GM23338 (cell line): ENCODE measurements around the gene PRMT3. TPM values are rescaled to one million over a fixed set of nuclear protein-coding genes. Genes with fewer than 3 reads are reported as not detected.

Experiments used
- ATAC-seq: fragments of 200-7000 bp; cut with Tn5 transposase; 3 replicates; pipeline ENCODE4 v1.9.1; 2020
- DNase-seq: peaks from one replicate; pipeline ENCODE4 v3.0.0-alpha.2; 2015; ENCODE audit warnings: low spot score
- H2AFZ ChIP-seq: fragments of 200-600 bp; sonication (generic); 2 replicates; pipeline ENCODE4 v1.8.0; 2016; ENCODE audit warnings: antibody characterized with exemption, mild to moderate bottlenecking, moderate library complexity
- H3F3A ChIP-seq: fragments of 200-600 bp; sonication (generic); replicated peaks from 2 replicates; pipeline ENCODE4 v1.8.0; 2017; ENCODE audit warnings: antibody characterized with exemption, mixed run types, low read depth
- H3K27ac ChIP-seq: fragments of 200-600 bp; sonication (generic); 2 replicates; pipeline ENCODE4 v1.6.1; 2016; ENCODE audit warnings: low read depth
- H3K27me3 ChIP-seq: fragments of 200-600 bp; sonication (generic); 2 replicates; pipeline ENCODE4 v1.8.0; 2016; ENCODE audit warnings: mild to moderate bottlenecking, mixed run types, moderate library complexity; ENCODE audit not compliant: insufficient read depth
- H3K36me3 ChIP-seq: fragments of 200-600 bp; sonication (generic); 2 replicates; pipeline ENCODE4 v1.8.0; 2016; ENCODE audit warnings: mild to moderate bottlenecking; ENCODE audit not compliant: insufficient read depth
- H3K4me1 ChIP-seq: fragments of 200-600 bp; sonication (generic); 2 replicates; pipeline ENCODE4 v1.8.0; 2016; ENCODE audit warnings: mild to moderate bottlenecking, moderate library complexity; ENCODE audit not compliant: insufficient read depth
- H3K4me2 ChIP-seq: fragments of 200-600 bp; sonication (generic); 2 replicates; pipeline ENCODE4 v1.7.1; 2017; ENCODE audit warnings: mixed run types
- H3K4me3 ChIP-seq: fragments of 200-600 bp; sonication (generic); 2 replicates; pipeline ENCODE4 v1.6.1; 2016; ENCODE audit warnings: mixed run types
- H3K79me2 ChIP-seq: fragments of 200-600 bp; sonication (generic); replicated peaks from 2 replicates; pipeline ENCODE4 v1.8.0; 2017; ENCODE audit warnings: mild to moderate bottlenecking; ENCODE audit not compliant: insufficient read depth
- H3K9me2 ChIP-seq: fragments of 200-600 bp; sonication (generic); 2 replicates; pipeline ENCODE4 v1.8.0; 2017; ENCODE audit not compliant: insufficient read depth
- H4K20me1 ChIP-seq: fragments of 200-600 bp; sonication (generic); replicated peaks from 2 replicates; pipeline ENCODE4 v1.8.0; 2017; ENCODE audit warnings: mild to moderate bottlenecking; ENCODE audit not compliant: insufficient read depth
- H3K27ac Mint-ChIP-seq: 2 replicates; pipeline ENCODE4 v1.8.0; 2020; ENCODE audit warnings: inconsistent platforms, mild to moderate bottlenecking, moderate library complexity, mixed read lengths
- H3K27me3 Mint-ChIP-seq: 3 replicates; pipeline ENCODE4 v1.8.0; 2022; ENCODE audit warnings: low read depth, mild to moderate bottlenecking, moderate library complexity, mixed read lengths, inconsistent platforms; ENCODE audit not compliant: insufficient read depth, poor library complexity
- H3K36me3 Mint-ChIP-seq: 3 replicates; pipeline ENCODE4 v1.8.0; 2021; ENCODE audit warnings: low read depth, mild to moderate bottlenecking, inconsistent platforms, moderate library complexity, mixed read lengths
- H3K4me1 Mint-ChIP-seq: 3 replicates; pipeline ENCODE4 v1.8.0; 2020; ENCODE audit warnings: mild to moderate bottlenecking, inconsistent platforms, mixed read lengths
- H3K4me3 Mint-ChIP-seq: 3 replicates; pipeline ENCODE4 v1.8.0; 2021; ENCODE audit warnings: moderate library complexity, mild to moderate bottlenecking, inconsistent platforms, mixed read lengths
- H3K9me3 Mint-ChIP-seq: 3 replicates; pipeline ENCODE4 v1.8.0; 2020; ENCODE audit warnings: moderate library complexity, mild to moderate bottlenecking, inconsistent platforms, mixed read lengths
- EZH2phosphoT487 ChIP-seq: fragments of 200-600 bp; sonication (generic); IDR thresholded peaks from one replicate; pipeline ENCODE4 v1.8.1; 2018; ENCODE audit warnings: antibody characterized with exemption; ENCODE audit not compliant: unreplicated experiment
- JUNB ChIP-seq: IDR thresholded peaks from one replicate; pipeline ENCODE4 v1.6.1; 2016; ENCODE audit warnings: antibody characterized with exemption; ENCODE audit not compliant: unreplicated experiment
- POLR2AphosphoS5 ChIP-seq: IDR thresholded peaks from 2 replicates; pipeline ENCODE4 v1.6.1; 2016; ENCODE audit warnings: antibody characterized with exemption, low read depth
- ZNF114 ChIP-seq: fragments of 250-450 bp; sonication (Bioruptor Pico); IDR thresholded peaks from 2 replicates; pipeline ENCODE4 v1.5.0; 2020; ENCODE audit warnings: mild to moderate bottlenecking, moderate library complexity
- polyA plus RNA-seq: library from polyadenylated mRNA; unstranded; fragments of >200 nt; fragmentation: Nextera tagmentation; extraction: Ambion mirVana; gene quantifications from 2 replicates; pipeline ENCODE4 v1.2.1, GENCODE V29; 2016
- total RNA-seq: library from RNA; depleted of rRNA; stranded (reverse); fragments of >200 nt; shearing (Covaris generic); gene quantifications from 2 replicates; pipeline ENCODE4 v1.2.3, GENCODE V29; 2014
- TF ChIP-seq, protein P1 (sequence below): IDR thresholded peaks from 2 replicates; pipeline ENCODE4 v1.6.1; 2016; ENCODE audit warnings: antibody characterized with exemption
- TF ChIP-seq, protein P2 (sequence below): fragments of 250-450 bp; sonication (Bioruptor Pico); IDR thresholded peaks from 2 replicates; pipeline ENCODE4 v1.5.0; 2020; ENCODE audit warnings: mild to moderate bottlenecking, moderate library complexity
- TF ChIP-seq, protein P3 (sequence below), 2 experiments: fragments of 200-600 bp in 1 of 2; sonication (generic) in 1 of 2; conservative IDR thresholded peaks; 2 replicates each; pipeline versions ENCODE4 v1.5.1 to v1.6.1; 2016 to 2017; ENCODE audit warnings: antibody characterized with exemption in 2 of 2, low read depth in 2 of 2, mild to moderate bottlenecking in 2 of 2, moderate library complexity in 1 of 2
- TF ChIP-seq, protein P4 (sequence below): IDR thresholded peaks from one replicate; pipeline ENCODE4 v1.6.1; 2018; ENCODE audit warnings: antibody characterized with exemption; ENCODE audit not compliant: unreplicated experiment

PRMT3 gene
- total and polyA plus RNA-seq, 2 experiments from 2014 or later, result 19.0 to 35.0 TPM

DNA sequence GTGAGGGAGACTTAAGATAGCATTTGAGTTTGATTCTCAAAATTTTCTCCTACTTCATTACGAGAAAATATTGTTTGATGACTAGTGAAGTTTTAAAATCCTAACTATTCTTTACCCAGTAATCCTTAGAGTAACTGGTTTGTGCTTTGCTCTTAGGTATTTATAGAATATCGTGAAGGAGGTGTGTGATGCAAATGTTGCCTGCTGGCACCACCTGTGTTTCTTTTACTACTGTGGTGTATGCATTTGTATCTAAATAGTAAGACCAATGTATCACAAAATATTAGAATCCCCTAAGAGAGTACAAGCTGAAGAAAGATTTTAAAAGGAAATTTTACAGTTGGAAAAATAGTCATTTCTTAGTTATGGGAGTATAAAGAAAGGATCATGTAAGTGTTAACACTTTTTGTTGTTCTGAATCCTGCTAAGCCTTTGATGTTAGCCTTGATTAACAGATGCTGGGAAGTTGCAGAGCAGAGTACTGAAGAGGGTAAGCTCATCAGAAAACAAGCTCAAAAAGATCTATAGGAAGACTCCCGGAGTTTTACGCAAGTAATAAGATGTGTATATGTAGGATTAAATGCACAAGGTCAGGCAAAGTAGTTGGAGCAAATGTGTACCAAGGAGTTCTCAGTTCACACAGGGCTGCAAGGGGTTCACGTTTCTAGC, 109.7 kb downstream of the PRMT3 start:
- no peaks in the 10 kb centered on the region for H3K27me3 ChIP-seq
- H4K20me1 ChIP-seq, result no peaks in the 10 kb centered on the region
- H3F3A ChIP-seq, result no peaks in the 10 kb centered on the region
- H3K36me3 ChIP-seq, result no peaks in the 10 kb centered on the region; the same call in 1 of the 2 replicates
- no peak overlapping the region for H3K4me3 ChIP-seq
- TF ChIP-seq ZNF114 (CRISPR knock-in tag) (no peak), POLR2AphosphoS5 (no peak)
- DNase-seq (peak; percentile 27), ATAC-seq (peak; percentile 82)
- no peak overlapping the region; the same call in 1 of the 2 replicates for H3K27ac ChIP-seq
- peak overlapping the region; percentile 45 for H3K4me2 ChIP-seq
- Mint-ChIP-seq H3K27me3 (no peaks in the 10 kb centered on the region), H3K4me3 (peak overlapping the region; percentile 31; the same call in 1 of the 3 replicates), H3K27ac (peak overlapping the region; percentile 59), H3K9me3 (no peaks in the 10 kb centered on the region), H3K4me1 (peaks cover 23% of the 10 kb centered on the region), H3K36me3 (peaks cover 11% of the 10 kb centered on the region)
- no peak overlapping the region for H2AFZ ChIP-seq
- H3K79me2 ChIP-seq, result no peaks in the 10 kb centered on the region
- H3K9me2 ChIP-seq, result no peaks in the 10 kb centered on the region
- H3K4me1 ChIP-seq, result peaks cover 17% of the 10 kb centered on the region

- no peak overlapping the region for H3K27ac Mint-ChIP-seq
- no peak overlapping the region for H3K27ac ChIP-seq
- H3F3A ChIP-seq, result no peaks in the 10 kb centered on the region
- no peaks in the 10 kb centered on the region for H3K79me2 ChIP-seq
- H4K20me1 ChIP-seq, result no peaks in the 10 kb centered on the region
- H3K36me3 ChIP-seq, result no peaks in the 10 kb centered on the region
- no peaks in the 10 kb centered on the region for H3K27me3 ChIP-seq
- no peaks in the 10 kb centered on the region for H3K27me3 Mint-ChIP-seq
- H3K4me3 Mint-ChIP-seq, result no peak overlapping the region
- H3K9me2 ChIP-seq, result no peaks in the 10 kb centered on the region
- H2AFZ ChIP-seq, result no peak overlapping the region
- no peak overlapping the region for H3K4me3 ChIP-seq
- H3K4me1 ChIP-seq, result peaks cover 17% of the 10 kb centered on the region
- ATAC-seq (no peak), DNase-seq (no peak)
- no peak overlapping the region for H3K4me2 ChIP-seq
- H3K9me3 Mint-ChIP-seq, result no peaks in the 10 kb centered on the region
- peaks cover 28% of the 10 kb centered on the region for H3K4me1 Mint-ChIP-seq
- peaks cover 3% of the 10 kb centered on the region; the same call in 1 of the 3 replicates for H3K36me3 Mint-ChIP-seq
- TF ChIP-seq, protein P1, sequence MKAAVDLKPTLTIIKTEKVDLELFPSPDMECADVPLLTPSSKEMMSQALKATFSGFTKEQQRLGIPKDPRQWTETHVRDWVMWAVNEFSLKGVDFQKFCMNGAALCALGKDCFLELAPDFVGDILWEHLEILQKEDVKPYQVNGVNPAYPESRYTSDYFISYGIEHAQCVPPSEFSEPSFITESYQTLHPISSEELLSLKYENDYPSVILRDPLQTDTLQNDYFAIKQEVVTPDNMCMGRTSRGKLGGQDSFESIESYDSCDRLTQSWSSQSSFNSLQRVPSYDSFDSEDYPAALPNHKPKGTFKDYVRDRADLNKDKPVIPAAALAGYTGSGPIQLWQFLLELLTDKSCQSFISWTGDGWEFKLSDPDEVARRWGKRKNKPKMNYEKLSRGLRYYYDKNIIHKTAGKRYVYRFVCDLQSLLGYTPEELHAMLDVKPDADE, result no peak
- TF ChIP-seq EZH2phosphoT487 (no peak), JUNB (no peak), POLR2AphosphoS5 (no peak)
- TF ChIP-seq, protein P2, sequence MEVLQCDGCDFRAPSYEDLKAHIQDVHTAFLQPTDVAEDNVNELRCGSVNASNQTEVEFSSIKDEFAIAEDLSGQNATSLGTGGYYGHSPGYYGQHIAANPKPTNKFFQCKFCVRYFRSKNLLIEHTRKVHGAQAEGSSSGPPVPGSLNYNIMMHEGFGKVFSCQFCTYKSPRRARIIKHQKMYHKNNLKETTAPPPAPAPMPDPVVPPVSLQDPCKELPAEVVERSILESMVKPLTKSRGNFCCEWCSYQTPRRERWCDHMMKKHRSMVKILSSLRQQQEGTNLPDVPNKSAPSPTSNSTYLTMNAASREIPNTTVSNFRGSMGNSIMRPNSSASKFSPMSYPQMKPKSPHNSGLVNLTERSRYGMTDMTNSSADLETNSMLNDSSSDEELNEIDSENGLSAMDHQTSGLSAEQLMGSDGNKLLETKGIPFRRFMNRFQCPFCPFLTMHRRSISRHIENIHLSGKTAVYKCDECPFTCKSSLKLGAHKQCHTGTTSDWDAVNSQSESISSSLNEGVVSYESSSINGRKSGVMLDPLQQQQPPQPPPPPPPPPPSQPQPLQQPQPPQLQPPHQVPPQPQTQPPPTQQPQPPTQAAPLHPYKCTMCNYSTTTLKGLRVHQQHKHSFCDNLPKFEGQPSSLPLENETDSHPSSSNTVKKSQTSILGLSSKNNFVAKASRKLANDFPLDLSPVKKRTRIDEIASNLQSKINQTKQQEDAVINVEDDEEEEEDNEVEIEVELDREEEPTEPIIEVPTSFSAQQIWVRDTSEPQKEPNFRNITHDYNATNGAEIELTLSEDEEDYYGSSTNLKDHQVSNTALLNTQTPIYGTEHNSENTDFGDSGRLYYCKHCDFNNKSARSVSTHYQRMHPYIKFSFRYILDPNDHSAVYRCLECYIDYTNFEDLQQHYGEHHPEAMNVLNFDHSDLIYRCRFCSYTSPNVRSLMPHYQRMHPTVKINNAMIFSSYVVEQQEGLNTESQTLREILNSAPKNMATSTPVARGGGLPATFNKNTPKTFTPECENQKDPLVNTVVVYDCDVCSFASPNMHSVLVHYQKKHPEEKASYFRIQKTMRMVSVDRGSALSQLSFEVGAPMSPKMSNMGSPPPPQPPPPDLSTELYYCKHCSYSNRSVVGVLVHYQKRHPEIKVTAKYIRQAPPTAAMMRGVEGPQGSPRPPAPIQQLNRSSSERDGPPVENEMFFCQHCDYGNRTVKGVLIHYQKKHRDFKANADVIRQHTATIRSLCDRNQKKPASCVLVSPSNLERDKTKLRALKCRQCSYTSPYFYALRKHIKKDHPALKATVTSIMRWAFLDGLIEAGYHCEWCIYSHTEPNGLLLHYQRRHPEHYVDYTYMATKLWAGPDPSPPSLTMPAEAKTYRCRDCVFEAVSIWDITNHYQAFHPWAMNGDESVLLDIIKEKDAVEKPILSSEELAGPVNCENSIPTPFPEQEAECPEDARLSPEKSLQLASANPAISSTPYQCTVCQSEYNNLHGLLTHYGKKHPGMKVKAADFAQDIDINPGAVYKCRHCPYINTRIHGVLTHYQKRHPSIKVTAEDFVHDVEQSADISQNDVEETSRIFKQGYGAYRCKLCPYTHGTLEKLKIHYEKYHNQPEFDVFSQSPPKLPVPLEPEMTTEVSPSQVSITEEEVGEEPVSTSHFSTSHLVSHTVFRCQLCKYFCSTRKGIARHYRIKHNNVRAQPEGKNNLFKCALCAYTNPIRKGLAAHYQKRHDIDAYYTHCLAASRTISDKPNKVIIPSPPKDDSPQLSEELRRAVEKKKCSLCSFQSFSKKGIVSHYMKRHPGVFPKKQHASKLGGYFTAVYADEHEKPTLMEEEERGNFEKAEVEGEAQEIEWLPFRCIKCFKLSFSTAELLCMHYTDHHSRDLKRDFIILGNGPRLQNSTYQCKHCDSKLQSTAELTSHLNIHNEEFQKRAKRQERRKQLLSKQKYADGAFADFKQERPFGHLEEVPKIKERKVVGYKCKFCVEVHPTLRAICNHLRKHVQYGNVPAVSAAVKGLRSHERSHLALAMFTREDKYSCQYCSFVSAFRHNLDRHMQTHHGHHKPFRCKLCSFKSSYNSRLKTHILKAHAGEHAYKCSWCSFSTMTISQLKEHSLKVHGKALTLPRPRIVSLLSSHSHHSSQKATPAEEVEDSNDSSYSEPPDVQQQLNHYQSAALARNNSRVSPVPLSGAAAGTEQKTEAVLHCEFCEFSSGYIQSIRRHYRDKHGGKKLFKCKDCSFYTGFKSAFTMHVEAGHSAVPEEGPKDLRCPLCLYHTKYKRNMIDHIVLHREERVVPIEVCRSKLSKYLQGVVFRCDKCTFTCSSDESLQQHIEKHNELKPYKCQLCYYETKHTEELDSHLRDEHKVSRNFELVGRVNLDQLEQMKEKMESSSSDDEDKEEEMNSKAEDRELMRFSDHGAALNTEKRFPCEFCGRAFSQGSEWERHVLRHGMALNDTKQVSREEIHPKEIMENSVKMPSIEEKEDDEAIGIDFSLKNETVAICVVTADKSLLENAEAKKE (CRISPR knock-in tag), result no peak
- TF ChIP-seq, protein P3, sequence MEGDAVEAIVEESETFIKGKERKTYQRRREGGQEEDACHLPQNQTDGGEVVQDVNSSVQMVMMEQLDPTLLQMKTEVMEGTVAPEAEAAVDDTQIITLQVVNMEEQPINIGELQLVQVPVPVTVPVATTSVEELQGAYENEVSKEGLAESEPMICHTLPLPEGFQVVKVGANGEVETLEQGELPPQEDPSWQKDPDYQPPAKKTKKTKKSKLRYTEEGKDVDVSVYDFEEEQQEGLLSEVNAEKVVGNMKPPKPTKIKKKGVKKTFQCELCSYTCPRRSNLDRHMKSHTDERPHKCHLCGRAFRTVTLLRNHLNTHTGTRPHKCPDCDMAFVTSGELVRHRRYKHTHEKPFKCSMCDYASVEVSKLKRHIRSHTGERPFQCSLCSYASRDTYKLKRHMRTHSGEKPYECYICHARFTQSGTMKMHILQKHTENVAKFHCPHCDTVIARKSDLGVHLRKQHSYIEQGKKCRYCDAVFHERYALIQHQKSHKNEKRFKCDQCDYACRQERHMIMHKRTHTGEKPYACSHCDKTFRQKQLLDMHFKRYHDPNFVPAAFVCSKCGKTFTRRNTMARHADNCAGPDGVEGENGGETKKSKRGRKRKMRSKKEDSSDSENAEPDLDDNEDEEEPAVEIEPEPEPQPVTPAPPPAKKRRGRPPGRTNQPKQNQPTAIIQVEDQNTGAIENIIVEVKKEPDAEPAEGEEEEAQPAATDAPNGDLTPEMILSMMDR (conservative IDR thresholded peaks at IDR 0.05; ENCODE audit: low read depth in 2 of 2), result no peak
- TF ChIP-seq, protein P4, sequence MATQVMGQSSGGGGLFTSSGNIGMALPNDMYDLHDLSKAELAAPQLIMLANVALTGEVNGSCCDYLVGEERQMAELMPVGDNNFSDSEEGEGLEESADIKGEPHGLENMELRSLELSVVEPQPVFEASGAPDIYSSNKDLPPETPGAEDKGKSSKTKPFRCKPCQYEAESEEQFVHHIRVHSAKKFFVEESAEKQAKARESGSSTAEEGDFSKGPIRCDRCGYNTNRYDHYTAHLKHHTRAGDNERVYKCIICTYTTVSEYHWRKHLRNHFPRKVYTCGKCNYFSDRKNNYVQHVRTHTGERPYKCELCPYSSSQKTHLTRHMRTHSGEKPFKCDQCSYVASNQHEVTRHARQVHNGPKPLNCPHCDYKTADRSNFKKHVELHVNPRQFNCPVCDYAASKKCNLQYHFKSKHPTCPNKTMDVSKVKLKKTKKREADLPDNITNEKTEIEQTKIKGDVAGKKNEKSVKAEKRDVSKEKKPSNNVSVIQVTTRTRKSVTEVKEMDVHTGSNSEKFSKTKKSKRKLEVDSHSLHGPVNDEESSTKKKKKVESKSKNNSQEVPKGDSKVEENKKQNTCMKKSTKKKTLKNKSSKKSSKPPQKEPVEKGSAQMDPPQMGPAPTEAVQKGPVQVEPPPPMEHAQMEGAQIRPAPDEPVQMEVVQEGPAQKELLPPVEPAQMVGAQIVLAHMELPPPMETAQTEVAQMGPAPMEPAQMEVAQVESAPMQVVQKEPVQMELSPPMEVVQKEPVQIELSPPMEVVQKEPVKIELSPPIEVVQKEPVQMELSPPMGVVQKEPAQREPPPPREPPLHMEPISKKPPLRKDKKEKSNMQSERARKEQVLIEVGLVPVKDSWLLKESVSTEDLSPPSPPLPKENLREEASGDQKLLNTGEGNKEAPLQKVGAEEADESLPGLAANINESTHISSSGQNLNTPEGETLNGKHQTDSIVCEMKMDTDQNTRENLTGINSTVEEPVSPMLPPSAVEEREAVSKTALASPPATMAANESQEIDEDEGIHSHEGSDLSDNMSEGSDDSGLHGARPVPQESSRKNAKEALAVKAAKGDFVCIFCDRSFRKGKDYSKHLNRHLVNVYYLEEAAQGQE, result no peak
These were observed 113.7 kb downstream of the PRMT3 start for GRCh38 chr11:20501252-20501651.
